Measurements from ENCODE around the gene PTGFR.

GRCh38 chr1:78474092-78474491 lies 16.7 kb upstream of the PTGFR start:
- no peak for TF ChIP-seq EZH2 (IDR thresholded peaks at IDR 0.05; ENCODE audit: insufficient read depth, poor library complexity, severe bottlenecking)
- no peak for TF ChIP-seq EZH2phosphoT487 (IDR thresholded peaks at IDR 0.05; ENCODE audit: insufficient read depth, low read depth)
